Type B pancreatic cell (in vitro differentiated cells): ENCODE data around the gene PPIC. TPM values are rescaled to one million over a fixed set of nuclear protein-coding genes. Genes with fewer than 3 reads are reported as not detected.

ENCODE experiments used
- total RNA-seq: library from RNA; stranded (reverse); gene quantifications from 2 replicates; pipeline ENCODE4 v1.2.1, GENCODE V29; 2021; ENCODE audit warnings: low replicate concordance

PPIC gene
- total RNA-seq, 1 donor from 2014 or later = 23.4 TPM

Other genes with a start within 250 kb of the PPIC start
- gene SNX24, start 191.1 kb downstream of the PPIC start, total RNA-seq = 13.6 and 14.8 TPM in 2 replicates
- 1.1 and 3.2 TPM in 2 replicates for gene PRDM6, start 52.5 kb upstream of the PPIC start, total RNA-seq